WTC11 (cell line): ENCODE measurements around the gene SMIM22.

Experiments used
- AFF4 ChIP-seq: sonication (generic); formaldehyde crosslinking; IDR thresholded peaks from 2 replicates; pipeline ENCODE4 v1.8.1; 2023; ENCODE audit warnings: mild to moderate bottlenecking, missing genetic modification reagents, borderline replicate concordance
- CREB1 ChIP-seq: sonication (generic); formaldehyde crosslinking; IDR thresholded peaks from 2 replicates; pipeline ENCODE4 v1.8.0; 2023; ENCODE audit warnings: mild to moderate bottlenecking, missing genetic modification reagents
- CTCF ChIP-seq: fragments of 200-600 bp; IDR thresholded peaks from 2 replicates; pipeline ENCODE4 v1.8.0; 2022; ENCODE audit warnings: antibody characterized with exemption
- E2F4 ChIP-seq: sonication (generic); formaldehyde crosslinking; IDR thresholded peaks from 2 replicates; pipeline ENCODE4 v1.8.1; 2022; ENCODE audit warnings: low read depth, mild to moderate bottlenecking, moderate library complexity, missing genetic modification reagents, borderline replicate concordance
- KAT7 ChIP-seq: sonication (generic); formaldehyde crosslinking; IDR thresholded peaks from 2 replicates; pipeline ENCODE4 v1.8.1; 2023; ENCODE audit warnings: missing genetic modification reagents, mild to moderate bottlenecking, borderline replicate concordance
- MAX ChIP-seq: sonication (generic); formaldehyde crosslinking; IDR thresholded peaks from 2 replicates; pipeline ENCODE4 v1.8.0; 2022; ENCODE audit warnings: mild to moderate bottlenecking, missing genetic modification reagents
- TCF7 ChIP-seq: sonication (generic); formaldehyde crosslinking; IDR thresholded peaks from 2 replicates; pipeline ENCODE4 v1.8.0; 2022; ENCODE audit warnings: mild to moderate bottlenecking, low read depth, missing genetic modification reagents, moderate library complexity
- USF1 ChIP-seq: sonication (generic); formaldehyde crosslinking; IDR thresholded peaks from 2 replicates; pipeline ENCODE4 v1.8.0; 2022; ENCODE audit warnings: mild to moderate bottlenecking, missing genetic modification reagents
- USF2 ChIP-seq: sonication (generic); formaldehyde crosslinking; IDR thresholded peaks from 2 replicates; pipeline ENCODE4 v1.8.1; 2023; ENCODE audit warnings: mild to moderate bottlenecking, missing genetic modification reagents, moderate library complexity
- ZMAT4 ChIP-seq: fragments of 250-450 bp; sonication (Bioruptor Pico); IDR thresholded peaks from 2 replicates; pipeline ENCODE4 v1.9.0; 2021; ENCODE audit warnings: mild to moderate bottlenecking

- TF ChIP-seq CTCF: no peak
- TF ChIP-seq KAT7 (CRISPR knock-in tag): no peak
- no peak for TF ChIP-seq ZMAT4 (CRISPR knock-in tag)
- no peak for TF ChIP-seq E2F4
- TF ChIP-seq USF2: no peak
- no peak for TF ChIP-seq USF1 (CRISPR knock-in tag)
- no peak for TF ChIP-seq AFF4 (CRISPR knock-in tag)
- no peak for TF ChIP-seq TCF7
- TF ChIP-seq CREB1 (CRISPR knock-in tag): no peak
- TF ChIP-seq MAX (CRISPR knock-in tag): no peak
Measured at GRCh38 chr16:4788489-4788889, 6.7 kb upstream of the SMIM22 start.
